ENCODE results near the gene GNB2. TPM values are rescaled to one million over a fixed set of nuclear protein-coding genes. Genes with fewer than 3 reads are reported as not detected.
A peak's percentile ranks its signal among the peaks of the same experiment; 100 is the strongest.

The GNB2 gene
- total and polyA plus RNA-seq, 2 of the 13 experiments (the other 11 are each of a cell fraction or from before 2014, with no cell fraction given) = 48.3 to 67.1 TPM

- TF ChIP-seq PATZ1 (CRISPR knock-in tag; IDR thresholded peaks at IDR 0.05) (peak; percentile 73), ATF7-NPFF (CRISPR knock-in tag; IDR thresholded peaks at IDR 0.05; ENCODE audit: low read depth) (peak; percentile 64; the same call in 1 of the 2 replicates), KDM2A (CRISPR knock-in tag; IDR thresholded peaks at IDR 0.05; ENCODE audit: borderline replicate concordance, low read depth) (peak; percentile 94), ZNF121 (CRISPR knock-in tag; IDR thresholded peaks at IDR 0.05) (peak; percentile 72), CBX1 (IDR thresholded peaks at IDR 0.05; ENCODE audit: low read depth) (no peak), AGO1 (IDR thresholded peaks at IDR 0.05; ENCODE audit: low read depth, low read length, poor library complexity, severe bottlenecking) (no peak), EP300 (IDR thresholded peaks at IDR 0.05; ENCODE audit: low read depth in 2 of 2, low read length in 2 of 2) (no peak), EP300 (CRISPR knock-in tag; IDR thresholded peaks at IDR 0.05; ENCODE audit: borderline replicate concordance) (0 out of 2 replicates have a peak, but pooled peaks have one; percentile 27), ZNF563 (CRISPR knock-in tag; IDR thresholded peaks at IDR 0.05) (peak; percentile 19; the same call in 1 of the 2 replicates), HOXD1 (CRISPR knock-in tag; IDR thresholded peaks at IDR 0.05) (peak; percentile 34; the same call in 1 of the 2 replicates), SPEN (CRISPR knock-in tag; IDR thresholded peaks at IDR 0.05; ENCODE audit: low read depth) (peak; percentile 83), ZNF713 (CRISPR knock-in tag; IDR thresholded peaks at IDR 0.05) (no peak), SOX6 (IDR thresholded peaks at IDR 0.05) (no peak), SOX6 (CRISPR knock-in tag; IDR thresholded peaks at IDR 0.05) (peak; percentile 61), RAD21 (CRISPR knock-in tag; IDR thresholded peaks at IDR 0.05) (peak; percentile 73), GATAD1 (CRISPR knock-in tag; IDR thresholded peaks at IDR 0.05) (peak; percentile 77), ZNF260 (CRISPR knock-in tag; IDR thresholded peaks at IDR 0.05; ENCODE audit: borderline replicate concordance, low read depth) (no peak), ZNF7 (CRISPR knock-in tag; IDR thresholded peaks at IDR 0.05) (peak; percentile 30; the same call in 1 of the 2 replicates), MTERF4 (CRISPR knock-in tag; IDR thresholded peaks at IDR 0.05) (no peak), GTF2F1 (IDR thresholded peaks at IDR 0.05; ENCODE audit: low read length) (peak; percentile 87; the same call in 1 of the 2 replicates), ZNF607 (CRISPR knock-in tag; IDR thresholded peaks at IDR 0.05; ENCODE audit: borderline replicate concordance) (peak; percentile 84; the same call in 1 of the 2 replicates), FOXO4 (CRISPR knock-in tag; conservative IDR thresholded peaks at IDR 0.05) (no peak), PCBP2 (optimal IDR thresholded peaks at IDR 0.05; ENCODE audit: low read depth, low read length, poor library complexity, severe bottlenecking) (no peak), ZSCAN12 (CRISPR knock-in tag; IDR thresholded peaks at IDR 0.05) (no peak), DPF2 (CRISPR knock-in tag; IDR thresholded peaks at IDR 0.05; ENCODE audit: borderline replicate concordance, low read depth) (no peak), ZNF543 (CRISPR knock-in tag; IDR thresholded peaks at IDR 0.05) (peak; percentile 78; the same call in 1 of the 2 replicates), ZNF788 (CRISPR knock-in tag; IDR thresholded peaks at IDR 0.05; ENCODE audit: borderline replicate concordance) (peak; percentile 66; the same call in 1 of the 2 replicates), ATF1 (CRISPR knock-in tag; IDR thresholded peaks at IDR 0.05) (0 out of 2 replicates have a peak, but pooled peaks have one; percentile 42)
Measured at GRCh38 chr7:100673302-100673941, at the start of gene GNB2 (continued).
